K562 (cell line): ENCODE data around the gene EIF4G2. TPM values are rescaled to one million over a fixed set of nuclear protein-coding genes. Genes with fewer than 3 reads are reported as not detected.

ENCODE experiments used
- ARID2 ChIP-seq: fragments of 450-650 bp; IDR thresholded peaks from 2 replicates; pipeline ENCODE4 v1.6.1; 2017; ENCODE audit warnings: antibody characterized with exemption, mild to moderate bottlenecking
- BHLHE40 ChIP-seq: IDR thresholded peaks from 2 replicates; pipeline ENCODE4 v1.6.1; 2011; ENCODE audit warnings: low read length, improper control_type of control experiment
- CC2D1A ChIP-seq: fragments of 450-650 bp; IDR thresholded peaks from 2 replicates; pipeline ENCODE4 v1.6.1; 2017; ENCODE audit warnings: mild to moderate bottlenecking
- CTCF ChIP-seq, 3 experiments: IDR thresholded peaks in 2 of 3; conservative IDR thresholded peaks in 1 of 3; 2 replicates each; pipeline ENCODE4 v1.5.1; 2011 to 2012; ENCODE audit warnings: low read length in 3 of 3, mild to moderate bottlenecking in 3 of 3, control low read depth in 2 of 3, improper control_type of control experiment in 1 of 3, inconsistent platforms in 1 of 3, low read depth in 1 of 3, mixed read lengths in 1 of 3, moderate library complexity in 1 of 3; ENCODE audit not compliant: insufficient read depth in 2 of 3
- JUN ChIP-seq, 2 experiments: sonication (generic) in 1 of 2; formaldehyde crosslinking in 1 of 2; IDR thresholded peaks; 2 replicates each; pipeline versions ENCODE4 v1.6.1 to v1.8.0; 2012 to 2022; ENCODE audit warnings: borderline replicate concordance in 2 of 2, mild to moderate bottlenecking in 2 of 2, improper control_type of control experiment in 1 of 2, low read depth in 1 of 2, low read length in 1 of 2, missing genetic modification reagents in 1 of 2
- MAZ ChIP-seq, 2 experiments: fragments of 450-650 bp in 1 of 2; sonication (generic) in 1 of 2; formaldehyde crosslinking; IDR thresholded peaks in 1 of 2; conservative IDR thresholded peaks in 1 of 2; 2 replicates each; pipeline versions ENCODE4 v1.4.0 to v1.5.0; 2020; ENCODE audit warnings: mild to moderate bottlenecking in 1 of 2, missing genetic modification reagents in 1 of 2
- NCOA1 ChIP-seq: fragments of 450-650 bp; IDR thresholded peaks from 2 replicates; pipeline ENCODE4 v1.6.1; 2016; ENCODE audit warnings: low read depth
- RAD21 ChIP-seq, 2 experiments: fragments of 250-450 bp in 1 of 2; fragments of 450-650 bp in 1 of 2; sonication (Bioruptor Pico) in 1 of 2; formaldehyde crosslinking in 1 of 2; IDR thresholded peaks in 1 of 2; conservative IDR thresholded peaks in 1 of 2; 2 replicates each; pipeline versions ENCODE4 v1.4.0 to v1.8.0; 2020 to 2022; ENCODE audit warnings: mild to moderate bottlenecking in 2 of 2, moderate library complexity in 1 of 2
- RUNX1 ChIP-seq: sonication (generic); IDR thresholded peaks from 2 replicates; pipeline ENCODE4 v1.6.1; 2016; ENCODE audit warnings: antibody characterized with exemption, low read depth
- SMC3 ChIP-seq: conservative IDR thresholded peaks from 2 replicates; pipeline ENCODE4 v1.6.1; 2011; ENCODE audit warnings: low read depth, low read length, improper control_type of control experiment; ENCODE audit not compliant: insufficient read depth
- SP1 ChIP-seq: sonication (generic); formaldehyde crosslinking; IDR thresholded peaks from 2 replicates; pipeline ENCODE4 v1.8.1; 2022; ENCODE audit warnings: mild to moderate bottlenecking, missing genetic modification reagents
- TOE1 ChIP-seq, 2 experiments: fragments of 450-650 bp in 1 of 2; sonication (generic) in 1 of 2; formaldehyde crosslinking in 1 of 2; IDR thresholded peaks; 2 replicates each; pipeline versions ENCODE4 v1.7.1 to v1.8.0; 2016 to 2022; ENCODE audit warnings: borderline replicate concordance in 2 of 2, mild to moderate bottlenecking in 2 of 2, antibody characterized with exemption in 1 of 2, inconsistent platforms in 1 of 2, low read depth in 1 of 2, missing genetic modification reagents in 1 of 2, moderate library complexity in 1 of 2
- ZBTB7A ChIP-seq: IDR thresholded peaks from 2 replicates; pipeline ENCODE4 v1.6.1; 2011; ENCODE audit warnings: low read depth, mild to moderate bottlenecking, low read length, moderate library complexity, borderline replicate concordance; ENCODE audit not compliant: control insufficient read depth
- ZNF217 ChIP-seq: sonication (generic); formaldehyde crosslinking; IDR thresholded peaks from 2 replicates; pipeline ENCODE4 v1.8.0; 2022; ENCODE audit warnings: mild to moderate bottlenecking, missing genetic modification reagents
- polyA plus RNA-seq, 8 experiments: library from polyadenylated mRNA; depleted of rRNA in 4 of 8; stranded (reverse) in 5 of 8; unstranded in 3 of 8; fragments of >200 nt; fragmentation: Nextera tagmentation in 2 of 8; fragmentation: Illumina TruSeq in 1 of 8; extraction: Ambion mirVana in 2 of 8; extraction: Trizol in 1 of 8; gene quantifications; 2 replicates each; pipeline versions ENCODE4 v1.2.1 to v1.2.3, GENCODE V29; 2011 to 2014; ENCODE audit warnings: inconsistent platforms in 1 of 8, missing spikeins in 1 of 8
- total RNA-seq, 7 experiments: library from RNA; depleted of rRNA in 6 of 7; stranded (reverse); fragments of >200 nt in 6 of 7; fragmentation: Illumina TruSeq in 2 of 7; extraction: Trizol in 2 of 7; gene quantifications; 2 replicates each; pipeline versions ENCODE4 v1.2.1 to v1.2.3, GENCODE V29; 2011 to 2021; ENCODE audit warnings: low replicate concordance in 1 of 7
- TF ChIP-seq, protein P1 (sequence below): fragments of 200-800 bp; sonication (Bioruptor generic); IDR thresholded peaks from 2 replicates; pipeline ENCODE4 v1.6.1; 2017; ENCODE audit warnings: missing genetic modification characterization, missing compliant biosample characterization

The EIF4G2 gene
- total and polyA plus RNA-seq, 9 of the 15 experiments (the other 6 are each of a cell fraction or from before 2014, with no cell fraction given), result 206 to 790 (median 646) TPM

DNA sequence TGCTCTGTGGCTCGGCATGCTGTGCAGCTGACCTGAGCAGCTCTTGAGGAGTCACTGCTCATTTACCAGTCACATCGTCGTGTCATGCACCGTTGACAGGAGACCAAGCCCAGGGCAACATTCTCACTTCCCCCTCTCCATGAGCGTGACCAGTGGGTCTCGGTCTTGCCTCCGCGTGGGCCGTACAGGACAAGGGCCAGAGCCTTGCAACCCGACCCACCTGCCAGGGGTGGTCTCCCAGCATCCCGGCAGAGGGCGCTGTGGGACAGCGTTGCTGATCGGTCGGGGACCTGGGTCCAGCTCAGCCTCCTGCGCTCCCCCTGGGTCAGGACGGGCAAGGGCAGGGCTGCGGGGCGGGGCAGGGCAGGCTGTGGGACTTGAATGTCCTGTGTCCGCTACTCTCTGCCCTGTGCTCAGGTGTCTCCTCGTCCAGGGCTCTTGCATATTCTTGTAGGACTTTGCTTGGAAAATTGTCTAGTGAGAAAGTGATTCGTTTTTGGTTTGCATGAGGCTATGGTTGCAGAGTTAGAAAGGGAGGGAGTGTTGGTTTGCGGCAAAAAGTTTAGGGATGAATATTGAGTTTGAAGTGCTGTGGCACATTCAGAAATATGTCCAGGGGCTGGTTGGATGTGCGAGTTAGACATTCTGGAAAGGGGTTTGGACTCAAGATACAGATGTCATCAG lies 16.2 kb downstream of the EIF4G2 start (continued):
- TF ChIP-seq CC2D1A (peak; percentile 56; the same call in 1 of the 2 replicates), BHLHE40 (peak; percentile 39; the same call in 1 of the 2 replicates), NCOA1 (no peak), TOE1 (IDR thresholded peaks at IDR 0.05; ENCODE audit: borderline replicate concordance) (no peak), TOE1 (CRISPR knock-in tag; IDR thresholded peaks at IDR 0.05; ENCODE audit: borderline replicate concordance, low read depth) (peak; percentile 55; the same call in 1 of the 2 replicates), CTCF (IDR thresholded peaks at IDR 0.05 in 2 of 3, conservative IDR thresholded peaks at IDR 0.05 in 1 of 3; ENCODE audit: insufficient read depth in 2 of 3, low read depth in 1 of 3, low read length in 3 of 3) (peak; percentile 97 to 98 (median 97)), JUN (IDR thresholded peaks at IDR 0.05; ENCODE audit: borderline replicate concordance, low read depth, low read length) (peak; percentile 17; the same call in 1 of the 2 replicates), JUN (CRISPR knock-in tag; IDR thresholded peaks at IDR 0.05; ENCODE audit: borderline replicate concordance) (no peak), ZBTB7A (peak; percentile 78; the same call in 1 of the 2 replicates), ZNF217 (CRISPR knock-in tag) (no peak), SMC3 (peak; percentile 98), ARID2 (peak; percentile 85), MAZ (CRISPR knock-in tag; conservative IDR thresholded peaks at IDR 0.05 in 1 of 2, IDR thresholded peaks at IDR 0.05 in 1 of 2) (peak; percentile 73 to 75; a peak in 3 of 4 replicates), RAD21 (CRISPR knock-in tag; conservative IDR thresholded peaks at IDR 0.05 in 1 of 2, IDR thresholded peaks at IDR 0.05 in 1 of 2) (peak; percentile 95 to 98), RUNX1 (no peak), SP1 (CRISPR knock-in tag) (peak; percentile 63; the same call in 1 of the 2 replicates)
- TF ChIP-seq, protein P1, sequence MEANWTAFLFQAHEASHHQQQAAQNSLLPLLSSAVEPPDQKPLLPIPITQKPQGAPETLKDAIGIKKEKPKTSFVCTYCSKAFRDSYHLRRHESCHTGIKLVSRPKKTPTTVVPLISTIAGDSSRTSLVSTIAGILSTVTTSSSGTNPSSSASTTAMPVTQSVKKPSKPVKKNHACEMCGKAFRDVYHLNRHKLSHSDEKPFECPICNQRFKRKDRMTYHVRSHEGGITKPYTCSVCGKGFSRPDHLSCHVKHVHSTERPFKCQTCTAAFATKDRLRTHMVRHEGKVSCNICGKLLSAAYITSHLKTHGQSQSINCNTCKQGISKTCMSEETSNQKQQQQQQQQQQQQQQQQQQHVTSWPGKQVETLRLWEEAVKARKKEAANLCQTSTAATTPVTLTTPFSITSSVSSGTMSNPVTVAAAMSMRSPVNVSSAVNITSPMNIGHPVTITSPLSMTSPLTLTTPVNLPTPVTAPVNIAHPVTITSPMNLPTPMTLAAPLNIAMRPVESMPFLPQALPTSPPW (CRISPR knock-in tag), result peak; percentile 69
